Activated naive CD8-positive, alpha-beta T cell treated with anti-CD3 and anti-CD28 coated beads, Interleukin-2, amount 50 U/mL, for 24 hours (primary cell): Measurements from ENCODE around the gene ACRBP.
"Not testable (repeated sequence)": the region's sequence is repeated elsewhere in the genome, so short reads cannot be mapped to it uniquely, and the experiment has no call there.

ENCODE experiments used
- ATAC-seq: fragments of 150-1000 bp; cut with Tn5 transposase; one replicate; pipeline ENCODE4 v1.10.0; 2021
- DNase-seq: peaks from one replicate; pipeline ENCODE4 v3.0.0; 2021
- H3K27ac Mint-ChIP-seq: one replicate; pipeline ENCODE4 v1.8.0; 2021; ENCODE audit warnings: mild to moderate bottlenecking, mixed read lengths
- H3K27me3 Mint-ChIP-seq: one replicate; pipeline ENCODE4 v1.8.0; 2021; ENCODE audit warnings: mixed read lengths
- H3K36me3 Mint-ChIP-seq: one replicate; pipeline ENCODE4 v1.8.0; 2021; ENCODE audit warnings: low read depth, mixed read lengths
- H3K4me1 Mint-ChIP-seq: one replicate; pipeline ENCODE4 v1.8.0; 2021; ENCODE audit warnings: mixed read lengths
- H3K4me3 Mint-ChIP-seq: one replicate; pipeline ENCODE4 v1.8.0; 2021; ENCODE audit warnings: mild to moderate bottlenecking, moderate library complexity, mixed read lengths
- H3K9me3 Mint-ChIP-seq: one replicate; pipeline ENCODE4 v1.8.0; 2021; ENCODE audit warnings: mixed read lengths

ACRBP gene

GRCh38 chr12:6613776-6614512, 33.3 kb downstream of the ACRBP start:
- Mint-ChIP-seq H3K27me3 (no peaks in the 10 kb centered on the region), H3K4me1 (peaks cover 45% of the 10 kb centered on the region), H3K36me3 (no peaks in the 10 kb centered on the region), H3K9me3 (no peaks in the 10 kb centered on the region), H3K27ac (peak overlapping the region; percentile 42), H3K4me3 (no peak overlapping the region)
- DNase-seq, result no peak
- ATAC-seq, result peak; percentile 45

- DNase-seq, result no peak
- H3K4me1 Mint-ChIP-seq, result peaks cover 45% of the 10 kb centered on the region
- ATAC-seq, result peak; percentile 17
- no peaks in the 10 kb centered on the region for H3K36me3 Mint-ChIP-seq
- no peaks in the 10 kb centered on the region for H3K27me3 Mint-ChIP-seq
- no peak overlapping the region for H3K4me3 Mint-ChIP-seq
- H3K27ac Mint-ChIP-seq, result no peak overlapping the region
- H3K9me3 Mint-ChIP-seq, result no peaks in the 10 kb centered on the region
These were observed 34.0 kb downstream of the ACRBP start for GRCh38 chr12:6613015-6613775.

GRCh38 chr12:6612652-6613014, 34.6 kb downstream of the ACRBP start:
- peaks cover 42% of the 10 kb centered on the region for H3K4me1 Mint-ChIP-seq

GRCh38 chr12:6612247-6612646, 35.0 kb downstream of the ACRBP start:
- H3K4me3 Mint-ChIP-seq, result no peak overlapping the region
- no peaks in the 10 kb centered on the region for H3K9me3 Mint-ChIP-seq
- ATAC-seq (no peak), DNase-seq (no peak)
- H3K27me3 Mint-ChIP-seq, result no peaks in the 10 kb centered on the region
- peaks cover 42% of the 10 kb centered on the region for H3K4me1 Mint-ChIP-seq
- no peaks in the 10 kb centered on the region for H3K36me3 Mint-ChIP-seq
- H3K27ac Mint-ChIP-seq, result peak overlapping the region; percentile 31

More at GRCh38 chr12:6612652-6613014, 34.6 kb downstream of the ACRBP start:
- Mint-ChIP-seq H3K36me3 (no peaks in the 10 kb centered on the region), H3K4me3 (no peak overlapping the region), H3K27ac (peak overlapping the region; percentile 31), H3K9me3 (no peaks in the 10 kb centered on the region), H3K27me3 (no peaks in the 10 kb centered on the region)
- ATAC-seq (no peak), DNase-seq (no peak)

GRCh38 chr12:6608592-6609281, 38.5 kb downstream of the ACRBP start:
- H3K9me3 Mint-ChIP-seq, result no peaks in the 10 kb centered on the region
- no peaks in the 10 kb centered on the region for H3K27me3 Mint-ChIP-seq
- ATAC-seq (no peak), DNase-seq (no peak)
- H3K27ac Mint-ChIP-seq, result no peak overlapping the region
- no peak overlapping the region for H3K4me3 Mint-ChIP-seq
- peaks cover 50% of the 10 kb centered on the region for H3K4me1 Mint-ChIP-seq
- H3K36me3 Mint-ChIP-seq, result peaks cover 18% of the 10 kb centered on the region

- no peak overlapping the region for H3K27ac Mint-ChIP-seq
- no peaks in the 10 kb centered on the region for H3K9me3 Mint-ChIP-seq
- H3K4me1 Mint-ChIP-seq, result peaks cover 52% of the 10 kb centered on the region
- ATAC-seq, result peak; percentile 51
- H3K36me3 Mint-ChIP-seq, result peaks cover 25% of the 10 kb centered on the region
- H3K4me3 Mint-ChIP-seq, result no peak overlapping the region
- H3K27me3 Mint-ChIP-seq, result no peaks in the 10 kb centered on the region
- DNase-seq, result peak; percentile 70
These were observed 39.3 kb downstream of the ACRBP start for GRCh38 chr12:6607751-6608591.

- Mint-ChIP-seq H3K27ac (peak overlapping the region; percentile 85), H3K9me3 (no peaks in the 10 kb centered on the region), H3K27me3 (no peaks in the 10 kb centered on the region), H3K4me1 (peaks cover 52% of the 10 kb centered on the region), H3K4me3 (no peak overlapping the region), H3K36me3 (peaks cover 39% of the 10 kb centered on the region)
- peak; percentile 73 for DNase-seq
- peak; percentile 14 for ATAC-seq
These were observed 40.7 kb downstream of the ACRBP start for GRCh38 chr12:6606331-6607131.

GRCh38 chr12:6605421-6606330, 41.6 kb downstream of the ACRBP start:
- Mint-ChIP-seq H3K4me1 (peaks cover 44% of the 10 kb centered on the region), H3K36me3 (peaks cover 47% of the 10 kb centered on the region), H3K27me3 (no peaks in the 10 kb centered on the region), H3K4me3 (no peak overlapping the region), H3K27ac (peak overlapping the region; percentile 85), H3K9me3 (no peaks in the 10 kb centered on the region)
- DNase-seq (no peak), ATAC-seq (peak; percentile 42)

GRCh38 chr12:6604259-6605029, 42.8 kb downstream of the ACRBP start:
- no peak for ATAC-seq
- Mint-ChIP-seq H3K27ac (peak overlapping the region; percentile 85), H3K36me3 (peaks cover 60% of the 10 kb centered on the region), H3K4me1 (peaks cover 41% of the 10 kb centered on the region), H3K4me3 (no peak overlapping the region), H3K27me3 (no peaks in the 10 kb centered on the region), H3K9me3 (no peaks in the 10 kb centered on the region)
- DNase-seq, result no peak

GRCh38 chr12:6603095-6603567, 44.1 kb downstream of the ACRBP start:
- Mint-ChIP-seq H3K27me3 (no peaks in the 10 kb centered on the region), H3K36me3 (peaks cover 66% of the 10 kb centered on the region), H3K27ac (peak overlapping the region; percentile 85), H3K4me3 (no peak overlapping the region), H3K9me3 (no peaks in the 10 kb centered on the region), H3K4me1 (peaks cover 41% of the 10 kb centered on the region)
- ATAC-seq (no peak), DNase-seq (no peak)

GRCh38 chr12:6602526-6602925, 44.7 kb downstream of the ACRBP start:
- H3K4me3 Mint-ChIP-seq, result no peak overlapping the region
- peaks cover 72% of the 10 kb centered on the region for H3K36me3 Mint-ChIP-seq

GRCh38 chr12:6595673-6596072, 51.6 kb downstream of the ACRBP start:
- H3K9me3 Mint-ChIP-seq, ATAC-seq, H3K27ac Mint-ChIP-seq, DNase-seq, H3K4me1 Mint-ChIP-seq, H3K4me3 Mint-ChIP-seq, H3K27me3 Mint-ChIP-seq: not testable (repeated sequence)
- peaks cover 74% of the 10 kb centered on the region for H3K36me3 Mint-ChIP-seq

More at GRCh38 chr12:6602526-6602925, 44.7 kb downstream of the ACRBP start:
- ATAC-seq, result no peak
- H3K4me1 Mint-ChIP-seq, result peaks cover 41% of the 10 kb centered on the region
- no peak for DNase-seq
- H3K27ac Mint-ChIP-seq, result peak overlapping the region; percentile 85
- no peaks in the 10 kb centered on the region for H3K27me3 Mint-ChIP-seq
- H3K9me3 Mint-ChIP-seq, result no peaks in the 10 kb centered on the region
